HepG2 (cell line): ENCODE measurements around the gene TP73. TPM values are rescaled to one million over a fixed set of nuclear protein-coding genes. Genes with fewer than 3 reads are reported as not detected.

Source experiments
- ATAC-seq: fragments of 200-7000 bp; cut with Tn5 transposase; 3 replicates; pipeline ENCODE4 v1.9.1; 2020; ENCODE audit warnings: mild to moderate bottlenecking, moderate library complexity
- BruUV-seq: library from RNA; stranded (reverse); fragments of 400-500 nt; replicated peaks from 2 replicates; lab custom pipeline; 2021; lab: Mats Ljungman, UMichigan
- CTCF ChIA-PET: fragments of 300-600 bp; formaldehyde crosslinking; extraction: SDS; loops from one replicate; lab custom pipeline; 2021; ENCODE audit warnings: low total read pairs, inconsistent platforms, low intra/inter-chr PET ratio; lab: Yijun Ruan, JAX
- POLR2A ChIA-PET: fragments of 350-600 bp; sonication (Branson Sonifier 250); formaldehyde crosslinking; loops from one replicate; lab custom pipeline; 2020; ENCODE audit warnings: antibody characterized with exemption, inconsistent platforms; lab: Yijun Ruan, JAX
- DNase-seq: peaks from one replicate; pipeline ENCODE4 v3.0.0-alpha.2; 2015; ENCODE audit warnings: low spot score
- FAIRE-seq: peaks from 3 replicates; lab custom pipeline; 2011; peaks lifted over from hg19 to GRCh38; lab: Jason Lieb, UNC
- H2AFZ ChIP-seq: one replicate; pipeline ENCODE4 v1.6.1; 2011; ENCODE audit warnings: low read length, inconsistent platforms
- H3K27ac ChIP-seq: fragments of 300-600 bp; 3 replicates; pipeline ENCODE4 v1.8.0; 2011; ENCODE audit warnings: mixed run types, mild to moderate bottlenecking, mixed read lengths, low read length, inconsistent platforms; ENCODE audit not compliant: insufficient read depth; ENCODE audit errors: extremely low read length
- H3K27me3 ChIP-seq, 2 experiments: fragments of 200-600 bp in 1 of 2; 2 replicates in 1 of 2; 3 replicates in 1 of 2; pipeline versions ENCODE4 v1.6.0 to v1.8.0; 2011; ENCODE audit warnings: low read length in 2 of 2, mild to moderate bottlenecking in 2 of 2, moderate library complexity in 2 of 2, inconsistent platforms in 1 of 2; ENCODE audit not compliant: insufficient read depth in 2 of 2, control insufficient read depth in 1 of 2
- H3K36me3 ChIP-seq, 2 experiments: fragments of 200-600 bp in 1 of 2; replicated peaks in 1 of 2; 2 replicates in 1 of 2; 3 replicates in 1 of 2; pipeline versions ENCODE4 v1.5.1 to v1.8.0; 2011; ENCODE audit warnings: low read length in 2 of 2, inconsistent platforms in 1 of 2; ENCODE audit not compliant: insufficient read depth in 2 of 2, control insufficient read depth in 1 of 2
- H3K4me1 ChIP-seq: 2 replicates; pipeline ENCODE4 v1.5.1; 2012; ENCODE audit warnings: low read length, inconsistent platforms; ENCODE audit not compliant: insufficient read depth
- H3K4me2 ChIP-seq: 2 replicates; pipeline ENCODE4 v1.6.0; 2011; ENCODE audit warnings: low read depth, low read length, inconsistent platforms
- H3K4me3 ChIP-seq, 3 experiments: fragments of 200-600 bp in 1 of 3; sonication (generic), shearing (Covaris generic) in 1 of 3; replicated peaks in 1 of 3; 2 replicates each; pipeline ENCODE4 v1.5.1; 2011 to 2016; ENCODE audit warnings: low read length in 3 of 3, inconsistent platforms in 2 of 3, low read depth in 2 of 3, mild to moderate bottlenecking in 2 of 3, control low read depth in 1 of 3, mixed read lengths in 1 of 3; ENCODE audit not compliant: insufficient read depth in 1 of 3
- H3K79me2 ChIP-seq: one replicate; pipeline ENCODE4 v1.6.1; 2011; ENCODE audit warnings: low read length, inconsistent platforms; ENCODE audit not compliant: insufficient read depth
- H3K9ac ChIP-seq: 2 replicates; pipeline ENCODE4 v1.6.0; 2011; ENCODE audit warnings: mild to moderate bottlenecking, low read depth, low read length, inconsistent platforms; ENCODE audit not compliant: insufficient read depth
- H3K9me3 ChIP-seq: 2 replicates; pipeline ENCODE4 v1.5.1; 2012; ENCODE audit warnings: mild to moderate bottlenecking, low read length
- H4K20me1 ChIP-seq: 2 replicates; pipeline ENCODE4 v1.6.0; 2011; ENCODE audit warnings: inconsistent platforms, mild to moderate bottlenecking, low read length, moderate library complexity; ENCODE audit not compliant: insufficient read depth
- NR1H2 ChIP-seq: sonication (generic); formaldehyde crosslinking; IDR thresholded peaks from 2 replicates; pipeline ENCODE4 v1.8.1; 2022; ENCODE audit warnings: low read depth, missing genetic modification reagents, borderline replicate concordance
- ZNF362 ChIP-seq: sonication (generic); formaldehyde crosslinking; IDR thresholded peaks from 2 replicates; pipeline ENCODE4 v1.4.0; 2020; ENCODE audit warnings: missing genetic modification reagents, mild to moderate bottlenecking, borderline replicate concordance
- ZNF557 ChIP-seq: sonication (generic); formaldehyde crosslinking; IDR thresholded peaks from 2 replicates; pipeline ENCODE4 v1.4.0; 2020; ENCODE audit warnings: missing genetic modification reagents
- ZUFSP ChIP-seq: sonication (generic); formaldehyde crosslinking; IDR thresholded peaks from 2 replicates; pipeline ENCODE4 v1.9.0; 2021; ENCODE audit warnings: missing genetic modification reagents, mild to moderate bottlenecking, borderline replicate concordance
- WGBS: methylation state at CpG from one replicate; pipeline ENCODE4 v1.1.6; 2017; ENCODE audit warnings: low lambda C conversion rate; 5-methylcytosine and 5-hydroxymethylcytosine counted together
- in situ Hi-C: cut with HindIII; loops from 2 replicates; pipeline ENCODE4 v1.10.0; 2017; ENCODE audit warnings: low pct_unique_long_range_greater_than_20kb; ENCODE audit not compliant: extremely low pct_ligation_motif_present
- intact Hi-C: fragments of 100-400 bp; cut with micrococcal nuclease; formaldehyde crosslinking; loops from one replicate; pipeline ENCODE4 v1.10.0; 2022; ENCODE audit not compliant: unreplicated experiment
- polyA plus RNA-seq, 8 experiments: library from polyadenylated mRNA; depleted of rRNA in 3 of 8; stranded (reverse) in 7 of 8; unstranded in 1 of 8; fragments of >200 nt; fragmentation: Illumina TruSeq in 4 of 8; extraction: Trizol in 4 of 8; gene quantifications; 2 replicates each; pipeline versions ENCODE4 v1.2.1 to v1.2.3, GENCODE V29; 2011 to 2016; ENCODE audit warnings: low read depth in 4 of 8, missing spikeins in 1 of 8, mixed read lengths in 1 of 8; ENCODE audit not compliant: insufficient read depth in 1 of 8
- total RNA-seq, 5 experiments: library from RNA; depleted of rRNA; stranded (reverse); fragments of >200 nt; fragmentation: Illumina TruSeq; extraction: Trizol; gene quantifications; 2 replicates each; pipeline ENCODE4 v1.2.3, GENCODE V29; 2016; ENCODE audit warnings: low read depth in 1 of 5

TP73 gene
- total and polyA plus RNA-seq, 2 of the 13 experiments (the other 11 are each of a cell fraction or from before 2014, with no cell fraction given), result 0.49 to 1.1 TPM

GRCh38 chr1:3762873-3763228 lies 110.5 kb downstream of the TP73 start:
- BruUV-seq, result no TSS peak
- CTCF ChIA-PET, result no interaction called here
- DNase-seq (no peak), ATAC-seq (peak; percentile 47), FAIRE-seq (no peak)
- Histone ChIP-seq H3K36me3 (no peaks in the 10 kb centered on the region), H3K27ac (no peak overlapping the region), H3K27me3 (peaks cover 7 to 67% of the 10 kb centered on the region in 2 experiments; a peak in 4 of 5 replicates), H3K4me1 (peaks cover 12% of the 10 kb centered on the region), H3K79me2 (no peaks in the 10 kb centered on the region), H3K4me3 (no peak overlapping the region), H2AFZ (no peak overlapping the region), H3K9me3 (no peaks in the 10 kb centered on the region), H3K4me2 (no peak overlapping the region), H3K9ac (no peak overlapping the region), H4K20me1 (no peaks in the 10 kb centered on the region)
- TF ChIP-seq ZUFSP (CRISPR knock-in tag) (no peak), ZNF362 (CRISPR knock-in tag) (no peak), NR1H2 (no peak), ZNF557 (CRISPR knock-in tag) (no peak)
- POLR2A ChIA-PET, result no interaction called here
- WGBS, result 22% methylated on average over 8 of the region's 12 CpGs
- intact Hi-C loops (no loop called here), in situ Hi-C loops (no loop called here)
